Measurements from ENCODE around the gene METTL5. TPM values are rescaled to one million over a fixed set of nuclear protein-coding genes. Genes with fewer than 3 reads are reported as not detected.
A peak's percentile ranks its signal among the peaks of the same experiment; 100 is the strongest.

The METTL5 gene
- total and polyA plus RNA-seq, 9 of the 15 experiments (the other 6 are each of a cell fraction or from before 2014, with no cell fraction given), result 149 to 471 (median 224) TPM

GRCh38 chr2:169775765-169776164 lies 48.9 kb downstream of the METTL5 start:
- ChIA-PET CTCF (ENCODE audit: low intra/inter-chr PET ratio) (no interaction called here), POLR2A (interaction anchor here (0.6 to 2.1 kb wide), 6 partner anchors 12 to 41 kb away, joined by 3 to 6 read pairs (median 4); partner anchors contain the start of gene SSB)
- Histone ChIP-seq H3K27me3 (ENCODE audit: control insufficient read depth in 2 of 2, insufficient read depth in 2 of 2, low read length in 2 of 2) (no peaks in the 10 kb centered on the region), H3K4me1 (replicated peaks in 1 of 2; ENCODE audit: control insufficient read depth in 2 of 2, insufficient read depth in 2 of 2, low read length in 2 of 2) (peaks cover 0 to 6% of the 10 kb centered on the region in 2 experiments; a peak in 1 of 5 replicates), H3K27ac (ENCODE audit: extremely low read depth, low read depth, low read length) (peak overlapping the region; percentile 12; the same call in 2 of the 3 replicates), H3K36me3 (ENCODE audit: control insufficient read depth, insufficient read depth, low read length) (no peaks in the 10 kb centered on the region), H2AFZ (ENCODE audit: low read depth, low read length) (peak overlapping the region; percentile 73), H3K9me3 (replicated peaks; ENCODE audit: control insufficient read depth, insufficient read depth, low read depth, low read length) (no peaks in the 10 kb centered on the region), H3K4me3 (no peak overlapping the region), H3K79me2 (ENCODE audit: control insufficient read depth, insufficient read depth, low read length) (no peaks in the 10 kb centered on the region), H3K9ac (ENCODE audit: insufficient read depth in 1 of 2, low read depth in 2 of 2, low read length in 2 of 2) (no peak overlapping the region), H3K9me1 (ENCODE audit: control insufficient read depth, insufficient read depth, low read length) (no peaks in the 10 kb centered on the region), H3K4me2 (ENCODE audit: insufficient read depth, low read length) (no peak overlapping the region), H4K20me1 (replicated peaks; ENCODE audit: control insufficient read depth, insufficient read depth, low read length) (no peaks in the 10 kb centered on the region)
- no TSS peak for BruUV-seq (replicated peaks)
- DNase-seq (ENCODE audit: extremely low read depth in 1 of 4, low spot score in 3 of 4) (peak in 2 of 4 experiments; percentile 38 to 62), ATAC-seq (peak; percentile 88), FAIRE-seq (no peak)
- intact Hi-C loops (cut with micrococcal nuclease), result no loop called here
- 3% methylated on average over 2 of the region's 2 CpGs for WGBS (ENCODE audit: insufficient coverage, low coverage, missing lambda C conversion rate)
- in situ Hi-C loops (cut with MboI), result no loop called here
- TF ChIP-seq CTBP1 (IDR thresholded peaks at IDR 0.05; ENCODE audit: borderline replicate concordance) (no peak), YBX1 (IDR thresholded peaks at IDR 0.05) (no peak), MYBL2 (IDR thresholded peaks at IDR 0.05; ENCODE audit: low read depth) (no peak), MYBL2 (CRISPR knock-in tag; IDR thresholded peaks at IDR 0.05; ENCODE audit: borderline replicate concordance) (no peak), MTA1 (IDR thresholded peaks at IDR 0.05; ENCODE audit: borderline replicate concordance) (no peak), NCOA4 (IDR thresholded peaks at IDR 0.05; ENCODE audit: partially characterized antibody) (no peak), HDAC2 (IDR thresholded peaks at IDR 0.05) (no peak; the same call in 1 of the 2 replicates), MAFG (tag; conservative IDR thresholded peaks at IDR 0.05) (peak; percentile 75), RCOR1 (IDR thresholded peaks at IDR 0.05; ENCODE audit: borderline replicate concordance in 1 of 2, low read depth in 2 of 2, low read length in 2 of 2) (peak in 1 of 2 experiments; percentile 24; a peak in 1 of 4 replicates), ZFP1 (CRISPR knock-in tag; IDR thresholded peaks at IDR 0.05) (no peak), ATF3 (IDR thresholded peaks at IDR 0.05) (no peak), ATF3 (CRISPR knock-in tag; conservative IDR thresholded peaks at IDR 0.05) (no peak), ZNF316 (IDR thresholded peaks at IDR 0.05) (peak; percentile 71), PRMT5 (CRISPR knock-in tag; IDR thresholded peaks at IDR 0.05) (no peak), SMARCC2 (IDR thresholded peaks at IDR 0.05; ENCODE audit: low read depth) (no peak), C11orf30 (IDR thresholded peaks at IDR 0.05; ENCODE audit: low read depth) (peak; percentile 77), NR2C1 (IDR thresholded peaks at IDR 0.05) (no peak), NR2C1 (tag; IDR thresholded peaks at IDR 0.05) (no peak), ZFP30 (CRISPR knock-in tag; IDR thresholded peaks at IDR 0.05; ENCODE audit: borderline replicate concordance) (no peak), FOXK2 (conservative IDR thresholded peaks at IDR 0.05 in 1 of 2, IDR thresholded peaks at IDR 0.05 in 1 of 2; ENCODE audit: low read depth in 2 of 2) (peak; percentile 26 to 35; a peak in 1 of 4 replicates), RBBP5 (IDR thresholded peaks at IDR 0.05; ENCODE audit: borderline replicate concordance, insufficient read depth, low read length, poor library complexity, severe bottlenecking) (no peak), NUFIP1 (IDR thresholded peaks at IDR 0.05; ENCODE audit: partially characterized antibody) (no peak), SMARCA4 (IDR thresholded peaks at IDR 0.05) (0 out of 2 replicates have a peak, but pooled peaks have one; percentile 24)
- TF ChIP-seq, protein P1, sequence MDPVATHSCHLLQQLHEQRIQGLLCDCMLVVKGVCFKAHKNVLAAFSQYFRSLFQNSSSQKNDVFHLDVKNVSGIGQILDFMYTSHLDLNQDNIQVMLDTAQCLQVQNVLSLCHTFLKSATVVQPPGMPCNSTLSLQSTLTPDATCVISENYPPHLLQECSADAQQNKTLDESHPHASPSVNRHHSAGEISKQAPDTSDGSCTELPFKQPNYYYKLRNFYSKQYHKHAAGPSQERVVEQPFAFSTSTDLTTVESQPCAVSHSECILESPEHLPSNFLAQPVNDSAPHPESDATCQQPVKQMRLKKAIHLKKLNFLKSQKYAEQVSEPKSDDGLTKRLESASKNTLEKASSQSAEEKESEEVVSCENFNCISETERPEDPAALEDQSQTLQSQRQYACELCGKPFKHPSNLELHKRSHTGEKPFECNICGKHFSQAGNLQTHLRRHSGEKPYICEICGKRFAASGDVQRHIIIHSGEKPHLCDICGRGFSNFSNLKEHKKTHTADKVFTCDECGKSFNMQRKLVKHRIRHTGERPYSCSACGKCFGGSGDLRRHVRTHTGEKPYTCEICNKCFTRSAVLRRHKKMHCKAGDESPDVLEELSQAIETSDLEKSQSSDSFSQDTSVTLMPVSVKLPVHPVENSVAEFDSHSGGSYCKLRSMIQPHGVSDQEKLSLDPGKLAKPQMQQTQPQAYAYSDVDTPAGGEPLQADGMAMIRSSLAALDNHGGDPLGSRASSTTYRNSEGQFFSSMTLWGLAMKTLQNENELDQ (CRISPR knock-in tag; IDR thresholded peaks at IDR 0.05; ENCODE audit: borderline replicate concordance), result no peak

Data from K562 (cell line).